Measurements from ENCODE around the gene TRIM32. TPM values are rescaled to one million over a fixed set of nuclear protein-coding genes. Genes with fewer than 3 reads are reported as not detected.

The TRIM32 gene
- total and polyA plus RNA-seq, 9 donors, result 9.3 to 15.4 (median 12.7) TPM

- Histone ChIP-seq H3K36me3 (ENCODE audit: control insufficient read depth, insufficient read depth, low read length) (peaks cover 1% of the 10 kb centered on the region), H3K27ac (ENCODE audit: low read length) (no peak overlapping the region), H3K4me1 (ENCODE audit: control insufficient read depth, insufficient read depth, low read length) (peaks cover 8% of the 10 kb centered on the region), H3K4me3 (ENCODE audit: low read length) (no peak overlapping the region), H3K9me3 (replicated peaks; ENCODE audit: control insufficient read depth, low read depth, low read length) (no peaks in the 10 kb centered on the region), H3K27me3 (ENCODE audit: control insufficient read depth, insufficient read depth, low read length) (no peaks in the 10 kb centered on the region)
- no peak for DNase-seq
- 25% methylated on average over 1 of the region's 2 CpGs for WGBS (ENCODE audit: insufficient coverage)
These were observed 5.5 kb downstream of the TRIM32 start for GRCh38 chr9:116692616-116693015.

- Histone ChIP-seq H3K9me3 (replicated peaks; ENCODE audit: control insufficient read depth, low read depth, low read length) (no peaks in the 10 kb centered on the region), H3K27ac (ENCODE audit: low read length) (no peak overlapping the region), H3K4me3 (ENCODE audit: low read length) (no peak overlapping the region), H3K36me3 (ENCODE audit: control insufficient read depth, insufficient read depth, low read length) (peaks cover 8% of the 10 kb centered on the region), H3K27me3 (ENCODE audit: control insufficient read depth, insufficient read depth, low read length) (no peaks in the 10 kb centered on the region), H3K4me1 (ENCODE audit: control insufficient read depth, insufficient read depth, low read length) (peaks cover 2% of the 10 kb centered on the region)
- DNase-seq, result no peak
- WGBS (ENCODE audit: insufficient coverage), result 89% methylated on average over 1 of the region's 2 CpGs
These were observed 6.2 kb downstream of the TRIM32 start for GRCh38 chr9:116693233-116693731.

- no peak for DNase-seq
- Histone ChIP-seq H3K27ac (ENCODE audit: low read length) (no peak overlapping the region), H3K4me1 (ENCODE audit: control insufficient read depth, insufficient read depth, low read length) (no peaks in the 10 kb centered on the region), H3K4me3 (ENCODE audit: low read length) (no peak overlapping the region), H3K9me3 (replicated peaks; ENCODE audit: control insufficient read depth, low read depth, low read length) (no peaks in the 10 kb centered on the region), H3K27me3 (ENCODE audit: control insufficient read depth, insufficient read depth, low read length) (no peaks in the 10 kb centered on the region), H3K36me3 (ENCODE audit: control insufficient read depth, insufficient read depth, low read length) (peaks cover 24% of the 10 kb centered on the region)
- WGBS (ENCODE audit: insufficient coverage), result no CpG with 5 or more reads among the region's 4 CpGs
These were observed 7.7 kb downstream of the TRIM32 start for GRCh38 chr9:116694785-116695291.

GRCh38 chr9:116695438-116695837 is 8.3 kb downstream of the TRIM32 start:
- Histone ChIP-seq H3K9me3 (replicated peaks; ENCODE audit: control insufficient read depth, low read depth, low read length) (no peaks in the 10 kb centered on the region), H3K36me3 (ENCODE audit: control insufficient read depth, insufficient read depth, low read length) (peaks cover 29% of the 10 kb centered on the region), H3K27me3 (ENCODE audit: control insufficient read depth, insufficient read depth, low read length) (no peaks in the 10 kb centered on the region), H3K4me1 (ENCODE audit: control insufficient read depth, insufficient read depth, low read length) (no peaks in the 10 kb centered on the region), H3K27ac (ENCODE audit: low read length) (no peak overlapping the region), H3K4me3 (ENCODE audit: low read length) (no peak overlapping the region)
- no CpG with 5 or more reads among the region's 3 CpGs for WGBS (ENCODE audit: insufficient coverage)
- peak; percentile 64 for DNase-seq

- no CpG with 5 or more reads among the region's 1 CpG for WGBS (ENCODE audit: insufficient coverage)
- Histone ChIP-seq H3K36me3 (ENCODE audit: control insufficient read depth, insufficient read depth, low read length) (peaks cover 29% of the 10 kb centered on the region), H3K4me3 (ENCODE audit: low read length) (no peak overlapping the region), H3K4me1 (ENCODE audit: control insufficient read depth, insufficient read depth, low read length) (no peaks in the 10 kb centered on the region), H3K9me3 (replicated peaks; ENCODE audit: control insufficient read depth, low read depth, low read length) (no peaks in the 10 kb centered on the region), H3K27me3 (ENCODE audit: control insufficient read depth, insufficient read depth, low read length) (no peaks in the 10 kb centered on the region), H3K27ac (ENCODE audit: low read length) (no peak overlapping the region)
- DNase-seq, result no peak
These were observed 10.3 kb downstream of the TRIM32 start for GRCh38 chr9:116697362-116697761.

- Histone ChIP-seq H3K27me3 (ENCODE audit: control insufficient read depth, insufficient read depth, low read length) (no peaks in the 10 kb centered on the region), H3K4me1 (ENCODE audit: control insufficient read depth, insufficient read depth, low read length) (no peaks in the 10 kb centered on the region)
- DNase-seq, result no peak
These were observed 10.8 kb downstream of the TRIM32 start for GRCh38 chr9:116697887-116698286.

GRCh38 chr9:116700279-116700678 is 13.2 kb downstream of the TRIM32 start:
- H3K27me3 ChIP-seq (ENCODE audit: control insufficient read depth, insufficient read depth, low read length), result no peaks in the 10 kb centered on the region
- WGBS (ENCODE audit: insufficient coverage), result no CpG with 5 or more reads among the region's 1 CpG

More at GRCh38 chr9:116697887-116698286, 10.8 kb downstream of the TRIM32 start:
- Histone ChIP-seq H3K9me3 (replicated peaks; ENCODE audit: control insufficient read depth, low read depth, low read length) (no peaks in the 10 kb centered on the region), H3K36me3 (ENCODE audit: control insufficient read depth, insufficient read depth, low read length) (peaks cover 29% of the 10 kb centered on the region), H3K4me3 (ENCODE audit: low read length) (no peak overlapping the region), H3K27ac (ENCODE audit: low read length) (no peak overlapping the region)
- 98% methylated on average over 15 of the region's 16 CpGs for WGBS (ENCODE audit: insufficient coverage)

GRCh38 chr9:116700882-116701865 is 14.1 kb downstream of the TRIM32 start:
- H3K9me3 ChIP-seq (replicated peaks; ENCODE audit: control insufficient read depth, low read depth, low read length), result no peaks in the 10 kb centered on the region
- WGBS (ENCODE audit: insufficient coverage), result no CpG with 5 or more reads among the region's 2 CpGs
- H3K27ac ChIP-seq (ENCODE audit: low read length), result no peak overlapping the region
- H3K4me1 ChIP-seq (ENCODE audit: control insufficient read depth, insufficient read depth, low read length), result no peaks in the 10 kb centered on the region
- H3K27me3 ChIP-seq (ENCODE audit: control insufficient read depth, insufficient read depth, low read length), result no peaks in the 10 kb centered on the region
- no peak for DNase-seq
- no peak overlapping the region for H3K4me3 ChIP-seq (ENCODE audit: low read length)
- peaks cover 29% of the 10 kb centered on the region for H3K36me3 ChIP-seq (ENCODE audit: control insufficient read depth, insufficient read depth, low read length)

More at GRCh38 chr9:116700279-116700678, 13.2 kb downstream of the TRIM32 start:
- Histone ChIP-seq H3K36me3 (ENCODE audit: control insufficient read depth, insufficient read depth, low read length) (peaks cover 29% of the 10 kb centered on the region), H3K9me3 (replicated peaks; ENCODE audit: control insufficient read depth, low read depth, low read length) (no peaks in the 10 kb centered on the region), H3K4me3 (ENCODE audit: low read length) (no peak overlapping the region), H3K4me1 (ENCODE audit: control insufficient read depth, insufficient read depth, low read length) (no peaks in the 10 kb centered on the region), H3K27ac (ENCODE audit: low read length) (no peak overlapping the region)
- no peak for DNase-seq

GRCh38 chr9:116701940-116702642 is 15.0 kb downstream of the TRIM32 start:
- Histone ChIP-seq H3K4me1 (ENCODE audit: control insufficient read depth, insufficient read depth, low read length) (no peaks in the 10 kb centered on the region), H3K4me3 (ENCODE audit: low read length) (no peak overlapping the region), H3K9me3 (replicated peaks; ENCODE audit: control insufficient read depth, low read depth, low read length) (no peaks in the 10 kb centered on the region), H3K36me3 (ENCODE audit: control insufficient read depth, insufficient read depth, low read length) (peaks cover 29% of the 10 kb centered on the region), H3K27me3 (ENCODE audit: control insufficient read depth, insufficient read depth, low read length) (no peaks in the 10 kb centered on the region), H3K27ac (ENCODE audit: low read length) (no peak overlapping the region)
- no CpG with 5 or more reads among the region's 2 CpGs for WGBS (ENCODE audit: insufficient coverage)
- DNase-seq, result no peak

GRCh38 chr9:116703634-116704033 is 16.5 kb downstream of the TRIM32 start:
- H3K4me3 ChIP-seq (ENCODE audit: low read length), result no peak overlapping the region
- no peak overlapping the region for H3K27ac ChIP-seq (ENCODE audit: low read length)
- H3K27me3 ChIP-seq (ENCODE audit: control insufficient read depth, insufficient read depth, low read length), result no peaks in the 10 kb centered on the region
- H3K36me3 ChIP-seq (ENCODE audit: control insufficient read depth, insufficient read depth, low read length), result peaks cover 18% of the 10 kb centered on the region
- DNase-seq, result no peak
- no CpG with 5 or more reads among the region's 3 CpGs for WGBS (ENCODE audit: insufficient coverage)
- H3K9me3 ChIP-seq (replicated peaks; ENCODE audit: control insufficient read depth, low read depth, low read length), result no peaks in the 10 kb centered on the region
- H3K4me1 ChIP-seq (ENCODE audit: control insufficient read depth, insufficient read depth, low read length), result no peaks in the 10 kb centered on the region

All from muscle of leg (tissue), 11 donors.